K562 (cell line): ENCODE data around the gene SQOR. TPM values are rescaled to one million over a fixed set of nuclear protein-coding genes. Genes with fewer than 3 reads are reported as not detected.

Experiments
- ATAC-seq: fragments of 200-7000 bp; cut with Tn5 transposase; 3 replicates; pipeline ENCODE4 v1.9.1; 2020; ENCODE audit warnings: moderate library complexity
- BruUV-seq: library from RNA; stranded (reverse); fragments of 400-500 nt; replicated peaks from 2 replicates; lab custom pipeline; 2021; lab: Mats Ljungman, UMichigan
- CTCF ChIA-PET: fragments of 300-600 bp; formaldehyde crosslinking; extraction: SDS; loops from one replicate; lab custom pipeline; 2021; ENCODE audit warnings: low intra/inter-chr PET ratio; lab: Yijun Ruan, JAX
- POLR2A ChIA-PET: fragments of 300-600, 350-650 bp; sonication (Branson Sonifier 250); formaldehyde crosslinking; extraction: SDS; loops from one replicate; lab custom pipeline; 2021; ENCODE audit warnings: antibody characterized with exemption, inconsistent platforms; lab: Yijun Ruan, JAX
- DNase-seq, 4 experiments: peaks; one replicate each; pipeline versions ENCODE4 v3.0.0 to v3.0.0-alpha.2; 2011 to 2018; ENCODE audit warnings: low spot score in 3 of 4, mixed read lengths in 3 of 4; ENCODE audit errors: extremely low read depth in 1 of 4
- FAIRE-seq: peaks from 2 replicates; lab custom pipeline; 2011; peaks lifted over from hg19 to GRCh38; lab: Jason Lieb, UNC
- H2AFZ ChIP-seq: 2 replicates; pipeline ENCODE4 v1.6.0; 2011; ENCODE audit warnings: low read depth, low read length, control low read depth, inconsistent platforms
- H3K27ac ChIP-seq: fragments of 200-600 bp; 3 replicates; pipeline ENCODE4 v1.8.0; 2011; ENCODE audit warnings: low read depth, mild to moderate bottlenecking, control low read depth, inconsistent platforms, low read length, moderate library complexity, mixed read lengths; ENCODE audit errors: extremely low read depth
- H3K27me3 ChIP-seq, 2 experiments: fragments of 300-600 bp in 1 of 2; 2 replicates in 1 of 2; 3 replicates in 1 of 2; pipeline versions ENCODE4 v1.6.0 to v1.8.0; 2011; ENCODE audit warnings: inconsistent platforms in 2 of 2, low read length in 2 of 2, mild to moderate bottlenecking in 1 of 2, mixed read lengths in 1 of 2, moderate library complexity in 1 of 2; ENCODE audit not compliant: control insufficient read depth in 2 of 2, insufficient read depth in 2 of 2
- H3K36me3 ChIP-seq: fragments of 300-600 bp; 3 replicates; pipeline ENCODE4 v1.8.0; 2011; ENCODE audit warnings: mild to moderate bottlenecking, low read length, inconsistent platforms; ENCODE audit not compliant: control insufficient read depth, insufficient read depth
- H3K4me1 ChIP-seq, 2 experiments: fragments of 200-600 bp in 1 of 2; replicated peaks in 1 of 2; 2 replicates in 1 of 2; 3 replicates in 1 of 2; pipeline versions ENCODE4 v1.5.1 to v1.8.0; 2011; ENCODE audit warnings: inconsistent platforms in 2 of 2, low read length in 2 of 2, mild to moderate bottlenecking in 1 of 2, mixed read lengths in 1 of 2, moderate library complexity in 1 of 2; ENCODE audit not compliant: control insufficient read depth in 2 of 2, insufficient read depth in 2 of 2
- H3K4me2 ChIP-seq: 2 replicates; pipeline ENCODE4 v1.6.1; 2011; ENCODE audit warnings: low read length, control low read depth, inconsistent platforms, mixed read lengths; ENCODE audit not compliant: insufficient read depth
- H3K4me3 ChIP-seq: fragments of 200-600 bp; sonication (generic), shearing (Covaris generic); 2 replicates; pipeline ENCODE4 v1.5.1; 2016; ENCODE audit warnings: control low read depth, inconsistent platforms
- H3K79me2 ChIP-seq: fragments of 200-600 bp; 3 replicates; pipeline ENCODE4 v1.8.0; 2011; ENCODE audit warnings: low read length, inconsistent platforms; ENCODE audit not compliant: control insufficient read depth, insufficient read depth
- H3K9ac ChIP-seq, 2 experiments: 2 replicates each; pipeline versions ENCODE4 v1.6.0 to v1.6.1; 2011; ENCODE audit warnings: low read depth in 2 of 2, low read length in 2 of 2, control low read depth in 1 of 2, inconsistent platforms in 1 of 2, mild to moderate bottlenecking in 1 of 2, mixed read lengths in 1 of 2; ENCODE audit not compliant: insufficient read depth in 1 of 2
- H3K9me1 ChIP-seq: one replicate; pipeline ENCODE4 v1.6.0; 2011; ENCODE audit warnings: inconsistent platforms, mild to moderate bottlenecking, low read length, moderate library complexity; ENCODE audit not compliant: control insufficient read depth, insufficient read depth
- H3K9me3 ChIP-seq: replicated peaks from 2 replicates; pipeline ENCODE4 v1.5.1; 2011; ENCODE audit warnings: low read depth, low read length, inconsistent platforms; ENCODE audit not compliant: control insufficient read depth, insufficient read depth
- H4K20me1 ChIP-seq: replicated peaks from 2 replicates; pipeline ENCODE4 v1.6.1; 2011; ENCODE audit warnings: low read length, inconsistent platforms, mixed read lengths; ENCODE audit not compliant: control insufficient read depth, insufficient read depth
- ATF1 ChIP-seq, 2 experiments: fragments of 450-650 bp in 1 of 2; IDR thresholded peaks; 2 replicates each; pipeline ENCODE4 v1.6.1; 2016; ENCODE audit warnings: missing compliant biosample characterization in 1 of 2, missing genetic modification characterization in 1 of 2
- ATF7 ChIP-seq: fragments of 450-650 bp; IDR thresholded peaks from 2 replicates; pipeline ENCODE4 v1.7.1; 2014; ENCODE audit warnings: mild to moderate bottlenecking, moderate library complexity
- BACH1 ChIP-seq: fragments of 200-800 bp; sonication (Bioruptor generic); IDR thresholded peaks from 2 replicates; pipeline ENCODE4 v1.6.1; 2016; ENCODE audit warnings: missing genetic modification characterization, missing compliant biosample characterization
- CBFB ChIP-seq: sonication (generic); formaldehyde crosslinking; IDR thresholded peaks from 2 replicates; pipeline ENCODE4 v1.4.0; 2020; ENCODE audit warnings: mild to moderate bottlenecking, missing genetic modification reagents
- CBX3 ChIP-seq, 2 experiments: IDR thresholded peaks; 1 replicate in 1 of 2; 2 replicates in 1 of 2; pipeline ENCODE4 v1.6.1; 2012; ENCODE audit warnings: inconsistent platforms in 2 of 2, low read length in 2 of 2, borderline replicate concordance in 1 of 2, control low read depth in 1 of 2
- CEBPB ChIP-seq: fragments of 450-650 bp; IDR thresholded peaks from 2 replicates; pipeline ENCODE4 v1.6.1; 2016; ENCODE audit warnings: missing genetic modification characterization, missing compliant biosample characterization
- CEBPG ChIP-seq, 3 experiments: fragments of 200-800 bp in 1 of 3; sonication (Bioruptor generic) in 1 of 3; sonication (generic) in 1 of 3; formaldehyde crosslinking in 1 of 3; IDR thresholded peaks in 2 of 3; conservative IDR thresholded peaks in 1 of 3; 2 replicates each; pipeline versions ENCODE4 v1.6.1 to v1.8.0; 2016 to 2022; ENCODE audit warnings: missing compliant biosample characterization in 2 of 3, missing genetic modification characterization in 2 of 3, mild to moderate bottlenecking in 1 of 3, missing genetic modification reagents in 1 of 3
- HNRNPK ChIP-seq: fragments of 200-400 bp; formaldehyde crosslinking; IDR thresholded peaks from one replicate; pipeline ENCODE4 v1.6.1; 2018; ENCODE audit warnings: mild to moderate bottlenecking, low read depth, low read length; ENCODE audit not compliant: poor library complexity, severe bottlenecking
- MCM3 ChIP-seq: fragments of 450-650 bp; IDR thresholded peaks from 2 replicates; pipeline ENCODE4 v1.6.1; 2016
- MYBL2 ChIP-seq, 2 experiments: fragments of 450-650 bp in 1 of 2; sonication (generic) in 1 of 2; formaldehyde crosslinking in 1 of 2; IDR thresholded peaks; 2 replicates each; pipeline versions ENCODE4 v1.6.1 to v1.8.1; 2017 to 2022; ENCODE audit warnings: borderline replicate concordance in 1 of 2, inconsistent platforms in 1 of 2, low read depth in 1 of 2, mild to moderate bottlenecking in 1 of 2, missing genetic modification reagents in 1 of 2, moderate library complexity in 1 of 2
- PATZ1 ChIP-seq: fragments of 250-450 bp; sonication (Bioruptor Pico); IDR thresholded peaks from 2 replicates; pipeline ENCODE4 v1.5.0; 2020; ENCODE audit warnings: mild to moderate bottlenecking, borderline replicate concordance
- POLR2B ChIP-seq: fragments of 450-650 bp; IDR thresholded peaks from 2 replicates; pipeline ENCODE4 v1.6.1; 2018; ENCODE audit warnings: low read depth; ENCODE audit not compliant: partially characterized antibody
- RUNX1 ChIP-seq: sonication (generic); IDR thresholded peaks from 2 replicates; pipeline ENCODE4 v1.6.1; 2016; ENCODE audit warnings: antibody characterized with exemption, low read depth
- SOX6 ChIP-seq: fragments of 450-650 bp; IDR thresholded peaks from 2 replicates; pipeline ENCODE4 v1.6.1; 2014; ENCODE audit warnings: mild to moderate bottlenecking
- SREBF1 ChIP-seq: fragments of 150-350 bp; IDR thresholded peaks from 2 replicates; pipeline ENCODE4 v1.6.1; 2014; ENCODE audit warnings: antibody characterized with exemption, low read depth, low read length, borderline replicate concordance
- ZBTB17 ChIP-seq: fragments of 450-650 bp; formaldehyde crosslinking; IDR thresholded peaks from 2 replicates; pipeline ENCODE4 v1.4.0; 2020; ENCODE audit warnings: mild to moderate bottlenecking
- ZNF217 ChIP-seq: sonication (generic); formaldehyde crosslinking; IDR thresholded peaks from 2 replicates; pipeline ENCODE4 v1.8.0; 2022; ENCODE audit warnings: mild to moderate bottlenecking, missing genetic modification reagents
- ZNF274 ChIP-seq: IDR thresholded peaks from 2 replicates; pipeline ENCODE4 v1.6.1; 2011; ENCODE audit warnings: low read depth, mild to moderate bottlenecking, low read length, moderate library complexity, borderline replicate concordance
- WGBS: fragments of 100-300 bp; shearing (Covaris generic); methylation state at CpG from one replicate; pipeline ENCODE4 v1.1.6; 2016; ENCODE audit warnings: low coverage, mixed read lengths; ENCODE audit not compliant: insufficient coverage; ENCODE audit errors: missing lambda C conversion rate; 5-methylcytosine and 5-hydroxymethylcytosine counted together
- in situ Hi-C: fragments of 300-500 bp; cut with MboI; formaldehyde crosslinking; loops from 4 replicates; pipeline ENCODE4 v1.15.0; 2018; ENCODE audit warnings: inconsistent platforms, mixed read lengths
- intact Hi-C: fragments of 100-400 bp; cut with micrococcal nuclease; formaldehyde crosslinking; loops from 2 replicates; pipeline ENCODE4 v1.14.2; 2022
- polyA plus RNA-seq, 8 experiments: library from polyadenylated mRNA; depleted of rRNA in 4 of 8; stranded (reverse) in 5 of 8; unstranded in 3 of 8; fragments of >200 nt; fragmentation: Nextera tagmentation in 2 of 8; fragmentation: Illumina TruSeq in 1 of 8; extraction: Ambion mirVana in 2 of 8; extraction: Trizol in 1 of 8; gene quantifications; 2 replicates each; pipeline versions ENCODE4 v1.2.1 to v1.2.3, GENCODE V29; 2011 to 2014; ENCODE audit warnings: inconsistent platforms in 1 of 8, missing spikeins in 1 of 8
- total RNA-seq, 7 experiments: library from RNA; depleted of rRNA in 6 of 7; stranded (reverse); fragments of >200 nt in 6 of 7; fragmentation: Illumina TruSeq in 2 of 7; extraction: Trizol in 2 of 7; gene quantifications; 2 replicates each; pipeline versions ENCODE4 v1.2.1 to v1.2.3, GENCODE V29; 2011 to 2021; ENCODE audit warnings: low replicate concordance in 1 of 7

SQOR gene
- total and polyA plus RNA-seq, 9 of the 15 experiments (the other 6 are each of a cell fraction or from before 2014, with no cell fraction given), result 0.32 to 1.6 (median 1.1) TPM

DNA sequence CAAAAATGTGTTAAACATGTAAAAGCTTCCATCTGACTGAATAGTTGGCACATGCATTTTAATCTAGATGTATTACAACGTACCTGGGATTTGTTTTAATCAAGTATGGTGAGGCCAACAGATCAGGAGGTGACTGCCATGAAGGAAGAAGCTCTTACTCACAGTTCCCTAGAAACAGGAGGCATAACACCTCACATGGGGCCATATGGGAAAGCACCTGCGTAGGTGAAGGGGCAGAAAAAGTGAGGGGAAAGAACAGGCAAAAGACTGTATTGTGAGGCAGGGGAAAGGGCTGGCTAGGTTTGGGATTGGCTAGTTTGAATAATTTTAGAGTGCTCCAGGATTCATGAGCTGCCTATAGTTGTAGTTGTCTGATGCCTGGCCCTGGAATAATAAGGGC, 9.6 kb downstream of the SQOR start (continued):
- no peak for TF ChIP-seq POLR2B

DNA sequence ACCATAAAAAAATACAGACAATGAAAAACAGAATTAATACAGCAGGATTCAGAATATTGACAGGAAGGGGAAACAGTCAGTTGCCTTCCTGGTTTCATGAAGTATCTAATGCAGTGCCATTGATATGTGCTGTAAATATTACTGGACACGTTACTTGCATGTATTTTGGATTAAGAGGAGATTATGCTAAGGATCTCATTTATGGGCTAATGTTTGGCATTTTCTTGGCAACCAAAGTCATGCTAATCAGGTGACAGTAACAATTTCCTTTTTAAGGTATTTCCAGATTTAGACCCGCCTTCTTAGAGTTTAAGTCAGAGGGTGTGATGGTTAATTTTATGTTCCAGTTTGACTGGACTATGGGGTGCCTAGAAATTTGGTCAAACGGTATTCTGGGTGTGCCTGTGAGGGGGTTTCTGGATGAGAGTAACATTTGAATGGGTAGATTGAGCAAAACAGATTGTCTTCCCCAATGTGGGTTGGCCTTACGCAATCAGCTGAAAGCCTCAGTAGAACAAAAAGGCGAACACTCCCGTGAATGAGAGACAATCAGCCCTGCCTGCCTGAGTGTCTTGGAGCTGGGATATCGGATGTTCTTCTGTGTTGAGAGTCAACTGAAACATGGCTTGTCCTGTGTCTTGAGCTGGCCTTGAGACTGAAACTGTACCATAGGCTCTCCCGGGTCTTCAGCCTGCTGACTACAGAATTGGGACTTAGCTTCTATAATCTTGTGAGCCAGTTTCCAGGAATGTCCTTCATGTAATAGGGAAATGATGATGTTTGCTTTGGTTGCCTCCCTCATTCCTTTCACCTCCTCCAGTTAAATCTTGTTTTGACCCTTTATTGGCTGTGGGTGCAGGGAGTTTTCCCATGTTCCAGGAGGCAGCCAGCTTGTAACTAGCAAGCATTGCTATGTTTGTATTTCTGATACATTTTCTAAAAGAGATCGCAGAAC, 10.5 kb downstream of the SQOR start:
- Histone ChIP-seq H3K27me3 (peaks cover 12 to 16% of the 10 kb centered on the region in 2 experiments; a peak in 3 of 5 replicates), H3K79me2 (no peaks in the 10 kb centered on the region), H3K9me1 (no peaks in the 10 kb centered on the region), H4K20me1 (no peaks in the 10 kb centered on the region), H3K9ac (no peak overlapping the region), H2AFZ (no peak overlapping the region), H3K27ac (no peak overlapping the region), H3K9me3 (no peaks in the 10 kb centered on the region), H3K36me3 (no peaks in the 10 kb centered on the region), H3K4me3 (no peak overlapping the region), H3K4me1 (no peaks in the 10 kb centered on the region; a peak in 1 of 5 replicates), H3K4me2 (0 out of 2 replicates have a peak overlapping the region, but pooled peaks have one; percentile 5)
- ChIA-PET POLR2A (interaction anchor here (1.2 kb wide), 2 partner anchors 8 to 75 kb away, joined by 4 read pairs; no protein-coding TSS in a partner anchor), CTCF (no interaction called here)
- DNase-seq (no peak), FAIRE-seq (no peak), ATAC-seq (0 out of 3 replicates have a peak, but pooled peaks have one; percentile 28)
- in situ Hi-C loops, result no loop called here
- BruUV-seq, result no TSS peak
- intact Hi-C loops, result no loop called here
- WGBS, result 10% methylated on average over 9 of the region's 9 CpGs
- no peak for TF ChIP-seq ATF1 (CRISPR knock-in tag; IDR thresholded peaks at IDR 0.05)
- no peak for TF ChIP-seq ATF1 (tag; IDR thresholded peaks at IDR 0.05)
- peak; percentile 36; the same call in 1 of the 2 replicates for TF ChIP-seq SOX6
- no peak for TF ChIP-seq HNRNPK
- no peak for TF ChIP-seq BACH1
- no peak for TF ChIP-seq CBFB (CRISPR knock-in tag)
- TF ChIP-seq CEBPB (tag), result peak; percentile 84
- no peak for TF ChIP-seq CBX3 (IDR thresholded peaks at IDR 0.05; ENCODE audit: borderline replicate concordance in 1 of 2, low read length in 2 of 2)
- TF ChIP-seq ZBTB17 (CRISPR knock-in tag), result no peak
- TF ChIP-seq SREBF1, result no peak
- TF ChIP-seq PATZ1 (CRISPR knock-in tag), result no peak
- no peak for TF ChIP-seq ZNF217 (CRISPR knock-in tag)
- TF ChIP-seq RUNX1, result no peak
- no peak for TF ChIP-seq ATF7
- no peak for TF ChIP-seq MCM3
- no peak for TF ChIP-seq ZNF274
- no peak for TF ChIP-seq MYBL2 (IDR thresholded peaks at IDR 0.05; ENCODE audit: low read depth)
- TF ChIP-seq MYBL2 (CRISPR knock-in tag; IDR thresholded peaks at IDR 0.05; ENCODE audit: borderline replicate concordance), result no peak
- TF ChIP-seq CEBPG (CRISPR knock-in tag; IDR thresholded peaks at IDR 0.05), result peak; percentile 64
- peak; percentile 84 to 87 for TF ChIP-seq CEBPG (tag; conservative IDR thresholded peaks at IDR 0.05 in 1 of 2, IDR thresholded peaks at IDR 0.05 in 1 of 2)
